Measurements from ENCODE around the gene MKNK2.

The MKNK2 gene

DNA sequence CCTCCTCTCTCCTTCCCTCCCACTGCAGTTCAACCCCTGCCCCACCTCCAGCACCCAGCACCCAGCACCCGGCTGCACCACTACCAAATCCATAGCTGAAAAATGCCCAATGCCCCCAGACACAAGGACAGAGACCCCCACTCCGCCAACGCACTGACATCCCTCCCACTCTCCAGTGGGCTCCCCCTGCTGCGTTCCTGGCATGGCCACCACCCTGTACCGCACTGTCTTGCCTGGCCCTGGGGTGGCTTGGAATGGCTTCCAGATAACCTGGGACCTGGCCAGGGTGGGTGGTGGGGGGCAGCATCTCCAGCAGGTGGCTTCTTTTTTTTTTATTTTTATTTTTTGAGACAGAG is 5.8 kb upstream of the MKNK2 start:
- DNase-seq, result no peak

DNA sequence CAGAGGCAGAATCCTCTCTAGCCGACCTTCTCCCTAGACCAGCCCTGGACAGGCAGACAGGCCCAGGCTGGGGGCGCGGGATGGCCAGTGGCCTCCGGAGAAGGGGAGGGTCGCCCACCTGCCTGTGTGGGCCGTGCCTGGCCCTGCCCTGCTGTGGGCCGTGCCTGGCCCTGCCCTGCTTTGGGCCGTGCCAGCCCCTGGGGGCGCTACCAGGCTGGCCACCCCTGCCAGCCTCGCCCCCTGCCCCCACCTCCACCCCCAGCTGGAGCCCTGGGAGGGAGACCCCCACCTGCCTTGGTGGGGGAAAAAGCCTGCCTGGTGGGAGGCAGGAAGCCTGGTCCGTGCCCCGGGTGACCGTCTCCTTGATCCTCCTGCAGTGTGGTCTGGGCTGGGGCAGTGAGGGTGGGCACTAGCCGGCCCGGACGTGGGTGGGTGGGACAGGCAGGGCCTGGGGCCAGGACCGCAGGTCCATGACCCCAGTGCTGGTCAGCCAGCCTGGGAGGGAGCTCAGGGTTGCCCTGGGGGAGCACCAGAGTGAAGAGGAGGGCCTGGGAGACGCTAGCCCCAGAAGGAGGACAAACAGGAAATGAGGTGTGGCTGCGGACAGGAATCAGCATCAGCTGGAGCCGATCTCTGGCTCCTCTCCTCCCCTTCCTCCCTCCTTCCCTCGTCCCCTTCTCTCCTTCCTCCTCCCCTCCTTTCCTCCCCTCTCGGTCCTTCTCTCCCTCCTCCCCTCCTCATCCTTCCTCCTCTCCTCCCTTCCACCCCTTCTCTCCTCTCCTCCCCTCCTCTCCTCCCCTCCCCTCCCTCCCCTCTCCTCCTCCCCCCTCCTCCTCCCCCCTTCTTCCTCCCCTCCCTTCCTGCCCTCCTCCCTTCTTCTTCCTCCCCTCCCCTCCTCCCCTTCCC is 5.1 kb upstream of the MKNK2 start:
- no peak for DNase-seq

DNA sequence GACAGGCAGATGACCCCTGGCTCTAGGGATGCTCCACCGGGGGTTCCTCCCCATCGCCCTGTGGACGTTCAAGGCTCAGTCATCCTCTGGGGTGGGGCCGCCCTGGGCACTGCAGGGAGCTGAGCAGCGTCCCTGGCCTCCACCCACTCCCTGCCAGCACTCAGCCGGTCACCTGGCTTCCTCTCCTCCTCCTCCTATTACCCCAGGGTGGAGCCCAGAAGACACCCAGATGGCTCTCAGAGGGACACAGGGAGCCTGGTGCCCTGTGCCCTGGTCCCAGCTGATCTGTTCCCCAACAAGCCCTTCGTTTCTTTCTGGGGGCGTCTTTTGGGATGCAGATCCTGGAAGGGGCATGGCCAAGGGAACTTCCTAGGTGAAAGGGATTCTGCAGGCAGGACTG is 3.7 kb upstream of the MKNK2 start:
- no peak for DNase-seq

DNA sequence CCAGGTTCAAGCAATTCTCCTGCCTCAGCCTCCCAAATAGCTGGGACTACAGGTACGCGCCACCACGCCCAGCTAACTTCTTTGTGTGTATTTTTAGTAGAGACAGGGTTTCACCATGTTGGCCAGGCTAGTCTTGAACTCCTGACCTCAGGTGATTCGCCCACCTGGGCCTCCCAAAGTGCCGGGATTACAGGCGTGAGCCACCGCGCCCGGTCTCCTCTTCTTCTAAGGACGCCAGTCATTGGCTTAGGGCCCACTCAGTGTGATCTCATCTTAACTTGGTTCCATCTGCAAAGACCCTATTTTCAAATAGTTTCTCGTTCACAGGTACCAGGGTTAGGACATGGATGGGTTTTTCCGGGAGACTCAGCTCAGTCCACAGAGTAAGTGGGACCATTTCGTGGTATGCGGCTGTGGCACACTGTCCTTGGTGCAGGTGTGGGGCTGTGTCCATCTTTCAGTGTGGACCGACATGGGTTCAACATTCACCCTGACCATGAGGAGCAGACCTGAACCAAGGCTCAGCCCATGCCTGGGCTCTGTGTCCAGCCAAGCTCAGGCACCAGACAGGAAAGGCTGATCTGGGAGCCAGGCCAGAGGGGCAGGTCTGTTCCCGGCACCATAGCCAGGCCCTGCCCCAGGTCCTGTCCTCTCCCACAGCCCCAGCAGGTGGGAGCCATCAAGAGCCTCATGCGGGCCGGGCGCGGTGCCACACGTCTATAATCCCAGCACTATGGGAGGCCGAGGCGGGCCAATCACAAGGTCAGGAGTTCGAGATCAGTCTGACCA is 2.8 kb upstream of the MKNK2 start:
- no peak for DNase-seq

DNA sequence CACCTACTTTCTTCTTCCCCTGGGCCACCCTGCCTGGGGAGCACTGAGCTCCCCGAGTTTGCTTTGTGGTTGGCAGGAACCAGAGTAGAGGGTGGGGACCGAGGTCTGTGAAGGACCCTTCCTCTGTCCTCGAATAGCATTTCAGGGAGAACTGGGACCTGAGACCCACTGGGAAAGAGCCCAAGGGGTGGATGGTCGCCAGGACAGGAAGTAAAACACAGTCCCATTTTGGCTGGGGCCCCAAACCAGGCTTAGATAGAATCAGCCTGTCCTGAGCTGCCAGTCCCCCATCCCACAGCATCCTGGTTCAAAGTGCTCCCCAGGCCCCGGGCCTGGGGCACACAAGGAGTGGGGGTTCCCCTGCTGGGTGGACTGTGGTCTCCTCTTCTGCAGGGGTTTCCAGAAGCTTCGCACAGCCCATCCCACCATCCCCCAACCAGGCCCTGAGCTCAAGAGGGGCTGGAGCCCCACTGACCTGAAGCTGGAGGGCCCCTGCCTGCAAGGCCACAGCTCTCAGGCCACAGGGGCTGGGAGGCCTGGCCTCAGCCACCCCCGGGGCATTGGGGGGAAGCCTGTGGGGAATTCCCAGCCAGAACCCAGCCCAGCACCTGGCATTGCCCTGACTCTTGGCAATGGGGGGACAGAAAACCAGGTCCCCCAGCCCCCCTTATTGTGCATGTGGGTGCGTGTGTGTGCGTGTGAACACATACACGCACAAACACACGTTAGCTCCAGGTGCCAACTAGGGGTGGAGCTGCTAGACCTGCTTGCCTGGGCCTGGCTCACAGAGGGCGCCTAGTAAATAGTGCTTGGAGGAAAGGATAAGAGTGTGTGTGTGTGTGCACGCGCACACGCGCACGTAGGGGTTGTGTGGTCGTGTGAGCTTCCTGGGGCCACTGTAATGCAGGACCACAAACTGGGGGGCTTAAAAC is 995 bp upstream of the MKNK2 start:
- no peak for DNase-seq

DNA sequence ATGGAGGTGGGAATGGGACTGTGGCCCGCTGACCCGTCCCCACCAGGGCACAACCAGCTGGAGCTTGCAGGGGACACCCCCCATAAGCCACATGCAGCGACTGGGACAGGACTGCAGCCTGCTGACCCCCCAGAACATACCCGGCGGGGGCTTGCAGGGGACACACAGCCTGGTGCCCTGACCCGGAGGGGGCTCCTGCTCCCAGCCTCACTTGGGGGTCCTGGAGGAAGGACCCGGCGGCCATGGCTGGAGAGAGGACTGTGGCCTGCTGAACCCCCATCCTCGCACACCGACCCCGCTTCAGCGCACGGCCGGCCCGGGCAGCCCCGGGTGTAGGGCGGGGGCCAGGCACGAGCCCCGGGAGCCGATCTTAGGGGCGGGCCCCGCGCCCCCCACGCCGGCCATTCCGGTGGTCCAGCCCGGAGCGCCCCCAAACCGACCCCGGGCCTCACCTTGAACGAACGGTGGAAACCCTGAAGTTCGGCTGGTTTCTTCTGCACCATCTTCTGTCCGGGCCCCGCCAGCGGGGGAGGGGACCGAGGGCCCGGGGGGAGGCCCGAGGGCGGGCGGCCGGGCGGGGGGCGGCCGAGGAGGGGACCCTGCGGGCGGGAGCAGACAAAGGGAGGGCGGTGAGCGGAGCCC is 574 bp downstream of the MKNK2 start:
- DNase-seq, result no peak

DNA sequence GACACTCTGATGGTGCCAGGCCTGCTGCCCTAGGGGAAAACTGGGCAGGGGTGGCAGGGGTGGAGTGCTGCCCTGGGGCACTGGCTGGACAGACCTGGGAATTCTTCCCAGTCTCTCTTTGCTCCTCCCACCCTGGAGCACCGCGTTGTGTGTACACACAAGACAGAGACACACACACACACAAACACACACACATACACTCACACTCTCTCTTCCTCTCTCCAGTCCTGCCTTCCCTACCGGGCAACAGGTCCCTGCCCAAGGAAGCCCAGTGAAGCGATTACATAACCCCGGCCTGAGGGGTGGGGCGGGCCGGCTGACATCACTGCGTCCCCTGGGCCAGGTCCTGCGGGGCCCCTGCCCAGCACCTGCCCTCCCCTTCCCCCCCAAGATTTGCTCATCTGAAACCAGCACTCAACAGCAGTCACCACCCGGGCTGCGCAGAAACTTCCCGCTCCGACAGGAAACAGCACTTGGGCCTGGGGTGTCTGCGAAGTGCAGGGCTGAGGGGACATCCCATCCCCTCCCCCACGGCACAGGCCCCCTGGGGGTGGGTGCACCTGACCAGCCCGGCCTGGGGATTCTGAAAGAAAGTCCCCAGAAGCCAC is 1.2 kb downstream of the MKNK2 start:
- DNase-seq, result no peak

DNA sequence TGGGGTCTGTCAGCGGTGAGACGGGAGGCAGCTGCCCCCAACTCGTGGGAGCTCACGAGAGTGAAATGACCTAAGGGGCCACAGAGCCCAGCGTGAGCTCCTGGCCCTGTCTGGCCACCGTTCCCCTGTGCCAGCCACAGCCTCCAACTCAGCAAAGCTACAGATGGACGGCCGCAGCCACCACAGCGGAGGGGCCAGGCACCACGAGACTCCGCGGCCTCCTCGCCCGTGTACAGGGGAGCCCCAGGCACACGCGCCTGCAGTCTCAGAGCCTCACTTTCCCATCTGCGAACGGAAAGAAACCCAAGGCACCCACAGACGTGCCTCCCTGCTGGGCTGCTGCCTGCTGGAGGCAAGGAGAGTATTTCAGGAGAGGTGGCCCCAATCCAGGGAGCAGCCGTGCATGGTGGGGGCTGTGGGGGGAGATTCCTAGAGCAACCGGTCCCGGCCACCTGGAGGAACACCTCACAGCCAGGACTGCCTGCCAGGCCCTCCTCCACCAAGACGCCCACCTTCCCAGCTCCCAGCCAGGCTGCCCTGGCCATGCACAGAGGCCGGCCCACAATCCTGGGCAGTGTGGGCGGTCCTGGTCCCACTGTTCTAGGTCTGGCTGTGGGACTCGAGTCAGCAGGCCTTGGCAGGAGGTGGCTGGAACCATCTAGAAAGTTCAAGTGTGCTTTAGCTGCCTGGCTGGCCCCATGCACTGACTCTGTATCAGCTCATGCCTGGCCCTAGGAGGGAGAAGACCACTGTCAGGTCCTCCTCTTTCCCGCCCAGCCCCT is 1.9 kb downstream of the MKNK2 start:
- no peak for DNase-seq

DNA sequence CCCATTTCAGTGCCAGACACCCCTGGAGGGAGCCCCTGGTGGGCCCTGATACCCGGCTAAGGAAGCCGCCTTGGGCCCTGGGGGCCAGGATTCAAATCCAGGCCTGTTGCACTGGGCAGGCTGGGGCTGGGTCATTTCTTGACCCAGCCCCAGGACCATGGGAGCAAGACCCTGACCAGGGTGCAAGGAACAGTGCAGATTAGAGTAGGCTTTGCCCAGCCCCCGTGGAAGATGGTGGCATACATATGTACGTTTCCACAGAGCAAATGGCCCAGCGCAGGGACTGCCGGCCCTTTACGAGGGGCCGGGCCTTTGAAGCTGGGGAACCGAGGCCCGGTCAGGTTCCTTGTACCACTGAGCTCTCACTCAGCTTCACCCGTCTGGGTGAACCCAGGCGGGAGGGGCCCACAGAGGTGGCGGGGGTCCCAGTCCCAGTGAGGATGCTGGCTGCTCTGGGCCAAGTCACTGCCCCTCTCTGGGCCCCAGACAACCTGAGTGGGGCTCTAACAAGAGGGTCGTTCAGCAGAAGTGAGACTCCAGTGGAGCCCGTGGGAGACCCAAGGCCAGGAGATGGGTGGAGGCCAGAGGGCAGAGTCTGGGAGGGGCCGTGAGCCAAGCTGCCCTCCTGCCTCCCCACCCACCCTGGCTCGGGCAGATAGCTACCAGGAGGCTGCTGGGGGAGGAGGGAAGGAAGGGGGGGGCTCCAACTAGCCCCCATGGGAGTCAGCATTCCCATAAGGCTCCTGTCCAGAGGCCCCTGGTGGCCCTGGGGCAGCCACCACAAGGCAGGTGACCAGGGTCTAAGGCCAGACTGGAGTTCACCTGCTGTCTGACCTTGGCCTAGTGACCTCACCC is 2.7 kb downstream of the MKNK2 start:
- no peak for DNase-seq

DNA sequence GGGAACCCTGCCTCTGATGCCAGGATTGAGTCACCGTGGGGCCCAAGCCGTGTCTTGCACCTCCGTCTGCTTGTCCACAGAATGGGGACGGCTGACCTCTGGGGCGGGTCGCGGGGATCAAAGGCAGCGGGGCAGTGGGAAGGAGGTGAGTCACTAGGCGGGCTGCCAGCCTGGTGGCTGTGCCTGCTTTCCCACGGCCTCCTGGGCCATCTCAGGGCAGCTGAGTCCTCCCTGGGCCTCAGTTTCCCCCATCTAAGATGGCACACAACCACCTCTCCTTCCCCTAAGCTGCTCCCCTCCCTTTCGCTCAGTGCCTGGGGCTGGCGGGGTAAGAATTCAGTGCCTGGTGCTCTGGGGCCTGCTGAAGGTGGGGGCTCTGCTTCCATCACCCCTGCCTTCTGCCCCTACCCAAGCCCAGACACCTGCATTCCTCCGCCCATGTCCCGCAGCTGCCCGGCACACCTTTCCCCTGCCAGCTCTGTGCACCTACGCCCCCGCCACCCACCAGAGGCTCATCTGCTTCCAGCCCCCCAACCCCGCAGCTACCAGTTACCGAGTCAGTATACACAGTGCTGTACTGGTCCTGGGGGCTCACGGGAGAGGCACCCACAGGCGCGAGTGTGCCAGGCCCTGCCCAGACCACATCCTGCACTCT is 3.5 kb downstream of the MKNK2 start:
- no peak for DNase-seq

DNA sequence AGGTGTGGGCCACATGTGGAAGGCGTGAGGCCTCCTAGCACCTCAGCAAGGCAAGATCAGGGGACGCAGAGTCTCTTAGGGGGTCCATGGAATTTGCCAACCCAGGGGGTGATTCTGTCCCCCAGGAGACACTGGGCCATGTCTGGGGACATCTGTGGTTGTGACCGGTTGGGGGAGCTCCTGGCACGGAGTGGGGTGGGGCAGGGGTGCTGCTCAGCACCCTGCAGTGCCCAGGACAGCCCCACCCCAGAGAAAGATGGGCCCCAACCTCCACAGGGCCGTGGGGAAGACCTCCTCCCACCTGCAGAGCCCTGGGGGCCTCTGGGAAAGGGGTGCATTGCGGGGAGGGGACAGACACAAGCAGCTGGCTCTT is 4.0 kb downstream of the MKNK2 start:
- no peak for DNase-seq

DNA sequence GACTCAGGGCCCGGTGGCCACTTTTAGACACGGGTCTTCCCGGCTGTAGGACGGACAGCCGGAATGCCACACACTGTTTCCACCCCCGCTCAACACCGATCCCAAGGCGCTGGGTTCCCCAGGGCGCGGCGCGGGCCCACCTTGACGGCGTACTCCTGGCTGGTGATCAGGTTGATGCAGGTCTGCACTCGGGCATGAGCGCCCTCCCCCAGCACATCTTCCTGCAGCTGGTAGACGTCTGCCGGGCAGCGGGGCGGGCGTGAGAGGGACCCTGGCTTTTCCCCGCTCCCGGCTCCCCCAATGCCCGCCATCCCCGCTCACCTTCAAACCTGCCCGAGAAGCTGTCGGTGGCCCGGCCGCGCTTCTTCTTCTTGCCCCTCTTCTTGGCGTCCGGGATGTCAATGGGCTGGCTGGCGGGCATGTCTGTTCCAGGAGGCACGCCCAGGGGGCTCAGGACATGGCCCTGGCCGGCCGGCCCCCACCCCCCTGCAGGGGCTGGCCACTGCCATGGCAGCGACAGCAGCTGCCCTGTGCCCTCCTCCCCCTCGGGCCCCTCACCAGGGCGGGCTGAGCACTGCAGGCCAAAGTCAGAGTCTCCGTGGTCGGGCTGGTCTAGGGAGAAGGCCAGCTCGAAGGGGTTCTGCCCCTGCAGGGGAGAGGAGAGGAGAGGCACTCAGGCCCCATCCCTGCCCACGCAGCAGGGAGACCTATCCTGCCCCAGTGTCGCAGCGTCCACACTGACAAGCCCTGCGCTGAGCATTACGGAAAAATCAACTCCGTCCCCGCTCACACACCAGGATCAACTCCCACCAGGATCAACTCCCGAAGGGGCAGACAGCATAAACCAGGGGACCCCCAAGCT is 4.8 kb downstream of the MKNK2 start:
- DNase-seq, result no peak

DNA sequence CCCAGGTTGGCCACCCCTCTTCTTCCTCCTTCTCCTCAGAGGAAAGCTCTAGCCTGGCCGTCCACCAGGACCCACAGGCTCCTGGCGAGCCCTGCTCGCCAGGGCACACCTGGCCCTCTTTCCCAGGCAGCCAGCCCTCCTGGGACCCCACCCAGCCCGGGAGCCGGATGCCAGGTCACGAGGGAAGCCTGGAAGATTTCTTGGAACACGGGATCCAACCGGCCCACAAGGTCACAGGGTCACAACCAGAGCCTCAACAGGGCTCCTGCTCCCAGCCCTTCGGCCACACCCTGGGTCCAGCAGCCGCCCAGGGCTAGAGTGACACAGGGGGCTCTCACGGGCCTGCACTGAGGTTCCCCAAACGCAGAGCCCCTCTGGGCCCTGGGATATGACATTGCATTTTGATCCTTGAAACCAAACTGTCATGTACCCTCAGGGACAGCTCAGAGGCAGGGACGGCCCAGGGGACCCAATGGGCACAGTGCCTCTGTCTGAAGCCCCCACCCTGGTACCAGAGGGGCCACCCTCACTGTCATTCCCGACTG is 5.5 kb downstream of the MKNK2 start:
- DNase-seq, result no peak

DNA sequence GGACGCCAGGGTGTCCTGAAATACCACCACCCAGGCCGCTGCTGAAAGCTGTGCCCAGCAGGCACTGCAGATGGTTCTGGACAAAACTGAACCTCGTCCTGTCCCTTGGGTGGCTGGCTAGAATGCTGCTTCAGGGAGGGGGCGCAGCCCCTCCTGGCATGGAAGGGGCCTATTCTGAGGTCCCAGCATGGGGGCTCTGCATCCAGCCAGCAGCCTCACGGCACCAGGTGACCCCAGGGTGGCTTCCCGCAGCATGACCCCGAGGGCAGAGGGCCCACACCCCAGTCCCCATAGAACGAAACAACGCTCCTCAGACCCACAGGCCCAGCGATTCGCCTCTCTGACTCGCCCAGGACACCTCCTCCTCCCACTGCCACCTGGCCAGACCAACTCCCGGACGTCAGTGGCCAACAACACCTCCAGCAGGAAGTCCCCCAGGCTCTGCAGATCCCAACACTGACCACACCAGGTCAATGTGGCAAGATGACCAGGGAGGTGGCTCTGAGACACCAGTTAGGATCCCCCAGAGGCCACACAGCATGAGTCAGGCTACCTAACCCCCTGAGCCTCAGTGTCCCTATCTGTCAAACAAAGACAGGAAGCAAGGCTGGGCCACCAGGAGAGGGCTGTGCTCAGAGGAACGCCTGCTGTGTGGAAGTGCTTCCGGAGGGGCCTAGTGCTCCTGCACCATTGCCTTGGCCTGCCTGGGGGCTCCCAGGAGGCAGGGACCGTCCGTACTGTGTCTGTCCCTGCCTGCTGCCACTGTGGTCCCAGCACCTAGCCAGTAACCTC is 6.1 kb downstream of the MKNK2 start:
- no peak for DNase-seq

DNA sequence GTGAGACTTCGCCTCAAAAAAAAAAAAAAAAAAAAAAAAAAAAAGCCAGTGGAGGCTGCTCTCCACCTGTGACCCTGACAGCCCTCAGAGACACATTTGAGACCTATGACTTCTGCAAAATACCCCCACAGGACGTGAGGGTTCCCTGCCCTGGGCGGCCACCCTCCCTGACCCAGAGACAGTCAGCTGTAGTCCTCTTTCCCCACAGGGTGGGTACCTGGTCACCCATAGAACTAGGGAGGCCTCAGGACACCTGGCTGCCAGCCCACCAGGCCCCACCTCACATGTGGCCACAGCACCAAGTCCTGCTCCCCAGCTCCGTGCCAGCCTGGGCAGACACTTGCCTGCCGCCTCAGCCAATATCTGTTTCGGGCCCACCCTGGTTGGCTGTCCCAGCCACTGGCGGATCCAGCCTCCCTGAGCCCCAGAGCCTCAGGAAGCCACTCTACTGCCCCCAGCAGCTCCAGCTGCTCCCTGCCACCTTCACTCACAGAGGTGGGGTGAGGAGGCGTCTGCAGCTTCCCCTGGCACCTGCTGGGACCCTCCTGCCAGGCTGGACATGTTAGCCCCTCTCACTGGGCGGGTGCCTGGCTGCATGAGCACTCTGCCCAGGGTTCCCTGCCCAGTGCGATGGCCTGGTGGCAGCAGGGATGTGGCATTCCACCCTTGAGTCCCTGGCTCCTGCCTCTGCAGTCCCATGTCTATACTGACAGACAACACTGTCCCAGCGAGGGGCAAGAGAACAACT is 6.9 kb downstream of the MKNK2 start:
- no peak for DNase-seq

DNA sequence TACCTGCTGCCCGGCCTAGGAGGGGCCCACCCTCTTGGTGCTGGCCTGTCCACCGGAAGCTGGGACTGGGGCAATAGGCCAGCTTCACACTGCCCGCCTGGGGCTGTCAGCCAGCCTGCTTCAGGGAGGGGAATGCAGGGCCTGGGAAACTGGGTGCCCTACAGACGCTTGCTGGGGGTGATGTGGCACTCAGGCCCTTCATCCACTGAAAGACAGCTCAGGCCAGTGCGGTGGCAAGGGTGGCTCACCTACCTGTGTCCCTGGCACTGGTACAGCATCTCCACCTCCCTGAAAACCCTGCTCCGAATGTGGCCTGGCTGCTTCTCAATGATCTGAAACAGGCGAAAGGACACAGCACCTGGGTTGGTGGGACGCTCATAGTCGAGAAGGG is 7.8 kb downstream of the MKNK2 start:
- no peak for DNase-seq

Data from NCI-H187 (cell line).